NCI-H2171 treated with DMSO at 0.1 percent for 48 hours (cell line): ENCODE measurements around the gene RGMA.
"Not testable (repeated sequence)": the region's sequence is repeated elsewhere in the genome, so short reads cannot be mapped to it uniquely, and the experiment has no call there.

Experiments used
- DNase-seq: peaks from one replicate; lab custom pipeline; 2025; lab: John Stamatoyannopoulos, UW

The RGMA gene

GRCh38 chr15:93048426-93048721 lies 40.6 kb downstream of the RGMA start:
- DNase-seq: no peak

GRCh38 chr15:93047621-93048425 lies 41.2 kb downstream of the RGMA start:
- no peak for DNase-seq

- no peak for DNase-seq
Observed at GRCh38 chr15:93046721-93047120, 42.3 kb downstream of the RGMA start.

GRCh38 chr15:93046120-93046519 lies 42.9 kb downstream of the RGMA start:
- no peak for DNase-seq

- DNase-seq: no peak
Observed at GRCh38 chr15:93045191-93045785, 43.7 kb downstream of the RGMA start.

- DNase-seq: no peak
Observed at GRCh38 chr15:93044301-93045190, 44.5 kb downstream of the RGMA start.

- DNase-seq: no peak
Observed at GRCh38 chr15:93043621-93044300, 45.2 kb downstream of the RGMA start.

- peak; percentile 79 for DNase-seq
Observed at GRCh38 chr15:93042691-93043378, 46.2 kb downstream of the RGMA start.

- no peak for DNase-seq
Observed at GRCh38 chr15:93042211-93042610, 46.8 kb downstream of the RGMA start.

GRCh38 chr15:93041159-93041547 lies 47.9 kb downstream of the RGMA start:
- DNase-seq: no peak

- DNase-seq: no peak
Observed at GRCh38 chr15:93040288-93041158, 48.5 kb downstream of the RGMA start.

- DNase-seq: not testable (repeated sequence)
Observed at GRCh38 chr15:93039562-93040287, 49.3 kb downstream of the RGMA start.

GRCh38 chr15:93037820-93038705 lies 50.9 kb downstream of the RGMA start:
- no peak for DNase-seq

GRCh38 chr15:93036951-93037819 lies 51.8 kb downstream of the RGMA start:
- DNase-seq: peak; percentile 89

GRCh38 chr15:93035953-93036810 lies 52.8 kb downstream of the RGMA start:
- DNase-seq: no peak

- no peak for DNase-seq
Observed at GRCh38 chr15:93035092-93035915, 53.7 kb downstream of the RGMA start.
